Gastrocnemius medialis (tissue), 4 donors: ENCODE measurements around the gene MERTK.

ENCODE experiments used
- CTCF ChIP-seq, 5 experiments: fragments of 450-650 bp in 3 of 5; fragments of 200-600 bp in 2 of 5; sonication (generic) in 2 of 5; IDR thresholded peaks in 4 of 5; conservative IDR thresholded peaks in 1 of 5; 1 replicate in 4 of 5; 2 replicates in 1 of 5; pipeline ENCODE4 v1.5.1; 2016 to 2019; ENCODE audit warnings: antibody characterized with exemption in 5 of 5, mild to moderate bottlenecking in 3 of 5, moderate library complexity in 3 of 5
- POLR2A ChIP-seq, 2 donors: fragments of 450-650 bp; IDR thresholded peaks; one replicate each; pipeline ENCODE4 v1.6.1; 2017; ENCODE audit warnings: antibody characterized with exemption in 2 of 2, mild to moderate bottlenecking in 2 of 2, moderate library complexity in 2 of 2

GRCh38 chr2:112031473-112032223 is 133.2 kb downstream of the MERTK start:
- TF ChIP-seq CTCF (IDR thresholded peaks at IDR 0.05 in 4 of 5, conservative IDR thresholded peaks at IDR 0.05 in 1 of 5): no peak
- no peak for TF ChIP-seq POLR2A (IDR thresholded peaks at IDR 0.05)
